Ovary (tissue), 9 donors: Measurements from ENCODE around the gene FRMD4A. TPM values are rescaled to one million over a fixed set of nuclear protein-coding genes. Genes with fewer than 3 reads are reported as not detected.

Experiments
- DNase-seq, 5 donors: peaks; one replicate each; pipeline ENCODE4 v3.0.0-alpha.2; 2019 to 2020
- H3K27ac ChIP-seq, 2 donors: fragments of 200-600 bp; one replicate each; pipeline versions ENCODE4 v1.5.1 to v1.8.0; 2019 to 2022
- H3K27me3 ChIP-seq: fragments of 200-600 bp; one replicate; pipeline ENCODE4 v1.8.0; 2022
- H3K36me3 ChIP-seq: fragments of 200-600 bp; sonication (generic); one replicate; pipeline ENCODE4 v1.5.1; 2019
- H3K4me1 ChIP-seq: one replicate; pipeline ENCODE4 v1.8.1; 2013; ENCODE audit warnings: mild to moderate bottlenecking, moderate library complexity; ENCODE audit not compliant: insufficient read depth
- H3K4me3 ChIP-seq: fragments of 200-600 bp; sonication (generic); one replicate; pipeline ENCODE4 v1.5.1; 2017
- H3K9me3 ChIP-seq, 2 donors: fragments of 200-600 bp in 1 of 2; sonication (generic) in 1 of 2; one replicate each; pipeline versions ENCODE4 v1.5.1 to v1.8.1; 2013 to 2019; ENCODE audit warnings: mild to moderate bottlenecking in 1 of 2, moderate library complexity in 1 of 2
- EP300 ChIP-seq: sonication (generic); formaldehyde crosslinking; IDR thresholded peaks from one replicate; pipeline ENCODE4 v1.6.1; 2017; ENCODE audit warnings: antibody characterized with exemption
- POLR2A ChIP-seq: fragments of 450-650 bp; IDR thresholded peaks from one replicate; pipeline ENCODE4 v1.6.1; 2017; ENCODE audit warnings: antibody characterized with exemption, mild to moderate bottlenecking, moderate library complexity
- WGBS, 3 donors: extraction: QIAGEN DNeasy Blood & Tissue Kit in 1 of 3; methylation state at CpG; one replicate each; pipeline versions ENCODE4 v1.1.5 to v1.1.7; 2013 to 2017; 5-methylcytosine and 5-hydroxymethylcytosine counted together
- intact Hi-C, 4 donors: fragments of 100-400 bp; cut with DNase I; formaldehyde crosslinking; loops; one replicate each; pipeline versions ENCODE4 v1.11.0 to v1.15.1; 2022 to 2023
- polyA plus RNA-seq, 2 donors: library from polyadenylated mRNA; stranded (reverse); fragments of 200-250 nt in 1 of 2; fragments of 350-450 nt in 1 of 2; fragmentation: Illumina TruSeq in 1 of 2; extraction: RNeasy Lipid Tissue Mini Kit (QIAGEN cat#74804) in 1 of 2; gene quantifications; one replicate each; pipeline ENCODE4 v1.2.3, GENCODE V29; 2013 to 2014
- total RNA-seq, 7 donors: library from RNA; depleted of rRNA in 2 of 7; stranded (reverse); fragments of >200 nt in 2 of 7; fragmentation: NEBNext Ultra II Directional in 3 of 7; extraction: Animal tissue kit (Norgen Biotek cat#: 25700) in 3 of 7; gene quantifications; one replicate each; pipeline versions ENCODE4 v1.1.0 to v1.2.4, GENCODE V29; 2016 to 2023
- TF ChIP-seq, protein P1 (sequence below), 3 donors: fragments of 450-650 bp in 2 of 3; fragments of 200-600 bp in 1 of 3; IDR thresholded peaks; one replicate each; pipeline versions ENCODE4 v1.5.1 to v1.8.0; 2016 to 2022; ENCODE audit warnings: antibody characterized with exemption in 3 of 3, mild to moderate bottlenecking in 1 of 3
- donor health status: DM: no; HTN: no; CAD: no; lungs with moderate emphysema.
- donor health status: DM: no; HTN: no; CAD: no.
- donor health status: Bipolar disorder and iron deficiency.
- donor health status: DM: yes; HTN: yes; CAD: no.
- donor health status: DM: no; HTN: no; CAD: no.
- donor health status: DM: yes; HTN: yes; CAD: no.

The FRMD4A gene
- total and polyA plus RNA-seq, 9 donors, result 5.5 to 24.7 (median 11.3) TPM

DNA sequence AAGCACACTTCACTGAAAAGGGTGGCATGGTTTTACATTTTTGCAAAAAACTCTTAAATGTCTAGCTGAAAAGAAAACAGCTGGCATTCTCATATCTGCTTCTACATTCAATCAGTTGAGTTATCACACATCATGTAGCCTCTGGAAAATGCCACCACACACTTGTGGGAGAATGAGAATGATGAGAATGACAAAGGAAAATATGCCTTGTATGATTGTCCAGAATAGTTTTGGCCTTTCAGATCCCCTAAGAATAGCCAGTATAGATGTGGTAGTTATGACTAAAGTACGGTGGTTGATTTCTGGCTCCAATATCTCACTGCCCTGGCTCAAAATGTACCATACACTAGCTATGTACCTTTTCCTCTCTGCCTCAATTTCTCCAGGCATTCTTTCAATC is 30.2 kb upstream of the FRMD4A start:
- intact Hi-C loops, result no loop called here
- no peak for DNase-seq
- no peak overlapping the region for H3K4me3 ChIP-seq
- 84 to 95% (median 94%) methylated on average over 1 of the region's 1 CpG for WGBS, 3 donors
- H3K27me3 ChIP-seq, result no peaks in the 10 kb centered on the region
- H3K27ac ChIP-seq, result no peak overlapping the region
- TF ChIP-seq, protein P1, sequence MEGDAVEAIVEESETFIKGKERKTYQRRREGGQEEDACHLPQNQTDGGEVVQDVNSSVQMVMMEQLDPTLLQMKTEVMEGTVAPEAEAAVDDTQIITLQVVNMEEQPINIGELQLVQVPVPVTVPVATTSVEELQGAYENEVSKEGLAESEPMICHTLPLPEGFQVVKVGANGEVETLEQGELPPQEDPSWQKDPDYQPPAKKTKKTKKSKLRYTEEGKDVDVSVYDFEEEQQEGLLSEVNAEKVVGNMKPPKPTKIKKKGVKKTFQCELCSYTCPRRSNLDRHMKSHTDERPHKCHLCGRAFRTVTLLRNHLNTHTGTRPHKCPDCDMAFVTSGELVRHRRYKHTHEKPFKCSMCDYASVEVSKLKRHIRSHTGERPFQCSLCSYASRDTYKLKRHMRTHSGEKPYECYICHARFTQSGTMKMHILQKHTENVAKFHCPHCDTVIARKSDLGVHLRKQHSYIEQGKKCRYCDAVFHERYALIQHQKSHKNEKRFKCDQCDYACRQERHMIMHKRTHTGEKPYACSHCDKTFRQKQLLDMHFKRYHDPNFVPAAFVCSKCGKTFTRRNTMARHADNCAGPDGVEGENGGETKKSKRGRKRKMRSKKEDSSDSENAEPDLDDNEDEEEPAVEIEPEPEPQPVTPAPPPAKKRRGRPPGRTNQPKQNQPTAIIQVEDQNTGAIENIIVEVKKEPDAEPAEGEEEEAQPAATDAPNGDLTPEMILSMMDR (IDR thresholded peaks at IDR 0.05), result no peak
- TF ChIP-seq POLR2A, result no peak
- TF ChIP-seq EP300, result no peak
- H3K4me1 ChIP-seq, result no peaks in the 10 kb centered on the region
- no peaks in the 10 kb centered on the region for H3K36me3 ChIP-seq
- no peaks in the 10 kb centered on the region for H3K9me3 ChIP-seq

- no peak overlapping the region for H3K27ac ChIP-seq
- H3K36me3 ChIP-seq, result no peaks in the 10 kb centered on the region
- TF ChIP-seq POLR2A, result no peak
- TF ChIP-seq, protein P1 (IDR thresholded peaks at IDR 0.05), result no peak
- no peak for TF ChIP-seq EP300
- H3K4me3 ChIP-seq, result no peak overlapping the region
- no peaks in the 10 kb centered on the region for H3K9me3 ChIP-seq
- H3K4me1 ChIP-seq, result no peaks in the 10 kb centered on the region
- 60 to 69% (median 66%) methylated on average over 4 of the region's 4 CpGs for WGBS, 3 donors
- intact Hi-C loops, result no loop called here
- H3K27me3 ChIP-seq, result no peaks in the 10 kb centered on the region
- no peak for DNase-seq
Observed at GRCh38 chr10:14360515-14360914, 29.8 kb upstream of the FRMD4A start.

- no peaks in the 10 kb centered on the region for H3K9me3 ChIP-seq
- intact Hi-C loops, result no loop called here
- H3K4me3 ChIP-seq, result no peak overlapping the region
- no peaks in the 10 kb centered on the region for H3K4me1 ChIP-seq
- no peaks in the 10 kb centered on the region for H3K36me3 ChIP-seq
- WGBS, 3 donors, result 72 to 91% (median 78%) methylated on average over 9 of the region's 9 CpGs
- TF ChIP-seq, protein P1 (IDR thresholded peaks at IDR 0.05), result no peak
- no peak for TF ChIP-seq POLR2A
- TF ChIP-seq EP300, result no peak
- no peak overlapping the region for H3K27ac ChIP-seq
- H3K27me3 ChIP-seq, result no peaks in the 10 kb centered on the region
- no peak for DNase-seq
Observed at GRCh38 chr10:14358886-14359573, 28.3 kb upstream of the FRMD4A start.

DNA sequence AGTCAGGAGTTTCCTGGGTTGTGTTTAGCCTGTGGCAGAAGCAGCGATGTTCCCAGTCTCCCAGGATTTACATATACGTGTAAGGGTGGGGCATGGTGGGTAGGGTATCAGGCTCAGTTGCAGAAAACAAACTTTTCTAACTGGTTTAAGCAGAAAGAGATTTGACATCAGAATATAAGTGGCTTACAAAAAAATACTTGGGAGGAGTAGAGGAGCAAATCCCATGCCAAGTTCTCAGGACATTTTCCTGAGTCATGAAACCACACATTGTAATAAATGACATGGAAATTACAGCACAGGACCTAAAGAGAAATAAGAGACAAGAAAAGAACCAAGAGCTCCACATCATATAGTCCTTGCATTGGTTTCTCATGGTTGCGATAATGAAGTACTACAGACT is 26.2 kb upstream of the FRMD4A start:
- no peaks in the 10 kb centered on the region for H3K27me3 ChIP-seq
- no peak overlapping the region for H3K27ac ChIP-seq
- 94 to 96% (median 96%) methylated on average over 3 of the region's 3 CpGs for WGBS, 3 donors
- intact Hi-C loops, result no loop called here
- no peak overlapping the region for H3K4me3 ChIP-seq
- no peak for DNase-seq
- no peaks in the 10 kb centered on the region for H3K36me3 ChIP-seq
- H3K4me1 ChIP-seq, result no peaks in the 10 kb centered on the region
- H3K9me3 ChIP-seq, result no peaks in the 10 kb centered on the region
- TF ChIP-seq, protein P1 (IDR thresholded peaks at IDR 0.05), result no peak
- TF ChIP-seq EP300 (no peak), POLR2A (no peak)
